Keratinocyte (primary cell): Measurements from ENCODE around the gene CFAP410.

Experiments
- EZH2 ChIP-seq: IDR thresholded peaks from one replicate; pipeline ENCODE4 v1.6.1; 2012; ENCODE audit warnings: inconsistent platforms, mild to moderate bottlenecking, low read length, moderate library complexity
- TF ChIP-seq, protein P1 (sequence below), 3 experiments: IDR thresholded peaks in 1 of 3; conservative IDR thresholded peaks in 1 of 3; optimal IDR thresholded peaks in 1 of 3; 2 replicates in 2 of 3; 3 replicates in 1 of 3; pipeline versions ENCODE3 to v1.5.1; 2011; ENCODE audit warnings: low read length in 3 of 3, mild to moderate bottlenecking in 3 of 3, moderate library complexity in 2 of 3, control low read depth in 1 of 3, inconsistent platforms in 1 of 3; ENCODE audit not compliant: insufficient read depth in 2 of 3; ENCODE audit errors: extremely low read depth in 1 of 3

DNA sequence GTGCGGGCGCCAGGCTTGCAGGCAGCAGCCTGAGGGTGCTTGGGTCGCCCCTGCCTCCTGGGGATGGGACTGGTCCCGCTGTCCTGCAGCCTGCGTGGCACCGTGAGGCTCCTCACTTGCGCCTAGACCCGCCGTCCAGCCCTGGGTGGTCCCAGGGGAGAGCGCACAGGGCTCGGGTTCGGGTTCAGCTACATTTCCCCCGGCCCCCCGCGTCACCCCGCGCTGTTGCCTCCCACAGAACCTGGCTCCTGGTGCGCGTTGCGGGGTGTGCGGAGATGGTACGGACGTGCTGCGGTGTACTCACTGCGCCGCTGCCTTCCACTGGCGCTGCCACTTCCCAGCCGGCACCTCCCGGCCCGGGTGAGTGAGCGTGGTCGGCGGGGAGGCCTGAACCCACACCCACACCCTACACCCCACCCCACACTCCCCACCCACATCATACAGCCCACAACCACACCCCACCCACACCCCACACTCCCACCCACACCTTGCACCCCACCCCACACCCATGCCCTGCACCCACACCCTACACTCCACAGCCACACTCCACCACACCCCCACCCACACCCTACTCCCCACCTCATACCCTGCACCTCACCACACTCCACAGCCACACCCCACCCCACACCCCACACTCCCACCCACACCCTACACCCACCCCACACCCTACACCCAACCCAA is 45.5 kb downstream of the CFAP410 start:
- TF ChIP-seq, protein P1, sequence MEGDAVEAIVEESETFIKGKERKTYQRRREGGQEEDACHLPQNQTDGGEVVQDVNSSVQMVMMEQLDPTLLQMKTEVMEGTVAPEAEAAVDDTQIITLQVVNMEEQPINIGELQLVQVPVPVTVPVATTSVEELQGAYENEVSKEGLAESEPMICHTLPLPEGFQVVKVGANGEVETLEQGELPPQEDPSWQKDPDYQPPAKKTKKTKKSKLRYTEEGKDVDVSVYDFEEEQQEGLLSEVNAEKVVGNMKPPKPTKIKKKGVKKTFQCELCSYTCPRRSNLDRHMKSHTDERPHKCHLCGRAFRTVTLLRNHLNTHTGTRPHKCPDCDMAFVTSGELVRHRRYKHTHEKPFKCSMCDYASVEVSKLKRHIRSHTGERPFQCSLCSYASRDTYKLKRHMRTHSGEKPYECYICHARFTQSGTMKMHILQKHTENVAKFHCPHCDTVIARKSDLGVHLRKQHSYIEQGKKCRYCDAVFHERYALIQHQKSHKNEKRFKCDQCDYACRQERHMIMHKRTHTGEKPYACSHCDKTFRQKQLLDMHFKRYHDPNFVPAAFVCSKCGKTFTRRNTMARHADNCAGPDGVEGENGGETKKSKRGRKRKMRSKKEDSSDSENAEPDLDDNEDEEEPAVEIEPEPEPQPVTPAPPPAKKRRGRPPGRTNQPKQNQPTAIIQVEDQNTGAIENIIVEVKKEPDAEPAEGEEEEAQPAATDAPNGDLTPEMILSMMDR (optimal IDR thresholded peaks at IDR 0.05 in 1 of 3, IDR thresholded peaks at IDR 0.05 in 1 of 3, conservative IDR thresholded peaks at IDR 0.05 in 1 of 3; ENCODE audit: extremely low read depth in 1 of 3, insufficient read depth in 2 of 3, low read length in 3 of 3): no peak
- TF ChIP-seq EZH2: no peak
